PFSK-1 (cell line): ENCODE measurements around the gene C17orf107.

Experiments
- FOXP2 ChIP-seq: optimal IDR thresholded peaks from 2 replicates; pipeline ENCODE3; 2011; ENCODE audit warnings: borderline replicate concordance, control low read depth, inconsistent platforms; ENCODE audit not compliant: insufficient read depth; ENCODE audit errors: extremely low read length, extremely low read depth
- POLR2AphosphoS5 ChIP-seq: IDR thresholded peaks from 2 replicates; pipeline ENCODE4 v1.6.1; 2012; ENCODE audit warnings: low read depth, mild to moderate bottlenecking, control low read depth, low read length, moderate library complexity
- REST ChIP-seq, 2 experiments: IDR thresholded peaks; 2 replicates each; pipeline versions ENCODE4 v1.6.1 to v1.8.0; 2011 to 2012; ENCODE audit warnings: low read depth in 2 of 2, low read length in 2 of 2, control low read depth in 1 of 2, inconsistent platforms in 1 of 2, mild to moderate bottlenecking in 1 of 2, moderate library complexity in 1 of 2; ENCODE audit not compliant: insufficient read depth in 1 of 2
- SIN3A ChIP-seq: IDR thresholded peaks from 2 replicates; pipeline ENCODE4 v1.6.1; 2012; ENCODE audit warnings: mild to moderate bottlenecking, low read length, moderate library complexity, borderline replicate concordance; ENCODE audit not compliant: insufficient read depth
- TAF1 ChIP-seq: IDR thresholded peaks from 2 replicates; pipeline ENCODE4 v1.6.1; 2012; ENCODE audit warnings: low read length, control low read depth, borderline replicate concordance; ENCODE audit not compliant: insufficient read depth

C17orf107 gene

GRCh38 chr17:4900231-4901107 lies 1.1 kb downstream of the C17orf107 start:
- TF ChIP-seq REST (IDR thresholded peaks at IDR 0.05; ENCODE audit: insufficient read depth in 1 of 2, low read depth in 2 of 2, low read length in 2 of 2) (no peak), SIN3A (no peak), TAF1 (no peak), POLR2AphosphoS5 (no peak), FOXP2 (no peak)

- no peak for TF ChIP-seq TAF1
- no peak for TF ChIP-seq REST (IDR thresholded peaks at IDR 0.05; ENCODE audit: insufficient read depth in 1 of 2, low read depth in 2 of 2, low read length in 2 of 2)
- no peak for TF ChIP-seq FOXP2
- no peak for TF ChIP-seq SIN3A
- no peak for TF ChIP-seq POLR2AphosphoS5
Measured at GRCh38 chr17:4901108-4901647, 1.8 kb downstream of the C17orf107 start.

GRCh38 chr17:4901648-4902344 lies 2.5 kb downstream of the C17orf107 start:
- TF ChIP-seq REST (IDR thresholded peaks at IDR 0.05; ENCODE audit: insufficient read depth in 1 of 2, low read depth in 2 of 2, low read length in 2 of 2) (no peak), SIN3A (no peak), POLR2AphosphoS5 (no peak), FOXP2 (no peak), TAF1 (no peak)

- TF ChIP-seq REST (IDR thresholded peaks at IDR 0.05; ENCODE audit: insufficient read depth in 1 of 2, low read depth in 2 of 2, low read length in 2 of 2) = no peak
Measured at GRCh38 chr17:4902540-4902939, 3.2 kb downstream of the C17orf107 start.
